ENCODE data around the gene FAM149B1.

The FAM149B1 gene

DNA sequence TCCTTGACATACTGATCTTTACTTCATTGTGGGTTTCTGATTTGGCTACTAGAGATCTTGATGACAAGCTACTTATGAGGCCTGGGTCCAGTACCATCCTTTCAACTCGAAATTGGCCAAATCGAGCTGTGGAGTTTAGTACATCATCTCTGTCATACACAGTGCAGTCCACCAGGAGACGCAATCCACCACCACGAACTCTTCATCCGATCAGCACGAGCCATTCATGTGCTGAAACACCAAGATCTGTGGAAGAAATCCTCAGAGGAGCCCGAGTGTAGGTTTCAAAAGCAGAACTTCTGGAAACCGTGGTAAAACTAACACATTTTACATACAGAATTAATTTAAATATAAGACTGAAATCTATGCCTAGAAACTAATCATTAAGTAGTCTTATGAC lies 65.0 kb downstream of the FAM149B1 start:
- no peak overlapping the region for H3K4me3 ChIP-seq (ENCODE audit: low read depth, low read length, poor library complexity, severe bottlenecking)
- H3K9me3 ChIP-seq (ENCODE audit: low read length), result no peaks in the 10 kb centered on the region
- no peaks in the 10 kb centered on the region for H3K9me2 ChIP-seq (ENCODE audit: low read depth, low read length)
- H3K27me3 ChIP-seq (ENCODE audit: insufficient read depth, low read length), result no peaks in the 10 kb centered on the region
- H3K79me2 ChIP-seq (ENCODE audit: insufficient read depth, low read length), result no peaks in the 10 kb centered on the region
- no peaks in the 10 kb centered on the region for H3K4me1 ChIP-seq (ENCODE audit: insufficient read depth, low read length, severe bottlenecking)
- H3K9ac ChIP-seq (ENCODE audit: low read length), result no peak overlapping the region
- H3F3A ChIP-seq (ENCODE audit: insufficient read depth, low read length), result no peaks in the 10 kb centered on the region
- H3K27ac ChIP-seq (ENCODE audit: low read depth, low read length, poor library complexity, severe bottlenecking), result no peak overlapping the region
- TF ChIP-seq, protein P1, sequence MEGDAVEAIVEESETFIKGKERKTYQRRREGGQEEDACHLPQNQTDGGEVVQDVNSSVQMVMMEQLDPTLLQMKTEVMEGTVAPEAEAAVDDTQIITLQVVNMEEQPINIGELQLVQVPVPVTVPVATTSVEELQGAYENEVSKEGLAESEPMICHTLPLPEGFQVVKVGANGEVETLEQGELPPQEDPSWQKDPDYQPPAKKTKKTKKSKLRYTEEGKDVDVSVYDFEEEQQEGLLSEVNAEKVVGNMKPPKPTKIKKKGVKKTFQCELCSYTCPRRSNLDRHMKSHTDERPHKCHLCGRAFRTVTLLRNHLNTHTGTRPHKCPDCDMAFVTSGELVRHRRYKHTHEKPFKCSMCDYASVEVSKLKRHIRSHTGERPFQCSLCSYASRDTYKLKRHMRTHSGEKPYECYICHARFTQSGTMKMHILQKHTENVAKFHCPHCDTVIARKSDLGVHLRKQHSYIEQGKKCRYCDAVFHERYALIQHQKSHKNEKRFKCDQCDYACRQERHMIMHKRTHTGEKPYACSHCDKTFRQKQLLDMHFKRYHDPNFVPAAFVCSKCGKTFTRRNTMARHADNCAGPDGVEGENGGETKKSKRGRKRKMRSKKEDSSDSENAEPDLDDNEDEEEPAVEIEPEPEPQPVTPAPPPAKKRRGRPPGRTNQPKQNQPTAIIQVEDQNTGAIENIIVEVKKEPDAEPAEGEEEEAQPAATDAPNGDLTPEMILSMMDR (IDR thresholded peaks at IDR 0.05; ENCODE audit: low read length), result peak; percentile 65
- no peak for TF ChIP-seq EZH2 (IDR thresholded peaks at IDR 0.05; ENCODE audit: borderline replicate concordance, low read length)
- H2AFZ ChIP-seq (ENCODE audit: low read length), result no peak overlapping the region
- H3K4me2 ChIP-seq (ENCODE audit: low read length), result no peak overlapping the region
- no peaks in the 10 kb centered on the region for H4K20me1 ChIP-seq (ENCODE audit: insufficient read depth, low read length)
- H3K36me3 ChIP-seq (ENCODE audit: insufficient read depth, low read length), result peaks cover 33% of the 10 kb centered on the region

DNA sequence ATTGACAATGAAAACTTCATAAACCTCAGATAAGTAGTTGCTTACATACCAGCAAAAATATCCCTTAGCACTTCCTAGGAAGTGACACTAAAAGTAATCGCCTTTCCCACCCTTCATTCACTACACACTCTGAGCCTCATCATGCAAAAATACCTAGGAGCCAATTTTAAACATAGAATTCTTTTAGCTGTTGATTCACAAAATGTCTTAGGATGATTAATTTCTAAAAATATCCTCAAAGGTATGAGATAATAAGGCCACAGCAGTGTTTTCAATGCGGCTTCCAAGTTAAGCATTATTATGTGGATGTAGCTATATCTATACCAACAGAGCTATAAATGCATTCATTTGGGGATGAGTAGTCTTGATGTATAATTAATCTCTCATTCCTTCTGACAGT lies 66.0 kb downstream of the FAM149B1 start:
- H3K36me3 ChIP-seq (ENCODE audit: insufficient read depth, low read length), result peaks cover 43% of the 10 kb centered on the region
- TF ChIP-seq, protein P1 (IDR thresholded peaks at IDR 0.05; ENCODE audit: low read length), result no peak
- no peak for TF ChIP-seq EZH2 (IDR thresholded peaks at IDR 0.05; ENCODE audit: borderline replicate concordance, low read length)

GRCh38 chr10:73234695-73235094 lies 66.8 kb downstream of the FAM149B1 start:
- Histone ChIP-seq H3K9me3 (ENCODE audit: low read length) (no peaks in the 10 kb centered on the region), H3K4me2 (ENCODE audit: low read length) (no peak overlapping the region), H3K36me3 (ENCODE audit: insufficient read depth, low read length) (peaks cover 51% of the 10 kb centered on the region), H3K4me3 (ENCODE audit: low read depth, low read length, poor library complexity, severe bottlenecking) (no peak overlapping the region), H3K4me1 (ENCODE audit: insufficient read depth, low read length, severe bottlenecking) (no peaks in the 10 kb centered on the region), H2AFZ (ENCODE audit: low read length) (no peak overlapping the region), H3F3A (ENCODE audit: insufficient read depth, low read length) (no peaks in the 10 kb centered on the region), H3K79me2 (ENCODE audit: insufficient read depth, low read length) (no peaks in the 10 kb centered on the region), H3K9me2 (ENCODE audit: low read depth, low read length) (no peaks in the 10 kb centered on the region), H3K27ac (ENCODE audit: low read depth, low read length, poor library complexity, severe bottlenecking) (no peak overlapping the region), H3K9ac (ENCODE audit: low read length) (no peak overlapping the region), H4K20me1 (ENCODE audit: insufficient read depth, low read length) (no peaks in the 10 kb centered on the region), H3K27me3 (ENCODE audit: insufficient read depth, low read length) (no peaks in the 10 kb centered on the region)
- TF ChIP-seq, protein P1 (IDR thresholded peaks at IDR 0.05; ENCODE audit: low read length), result no peak
- TF ChIP-seq EZH2 (IDR thresholded peaks at IDR 0.05; ENCODE audit: borderline replicate concordance, low read length), result no peak

More for the DNA sequence above, 66.0 kb downstream of the FAM149B1 start:
- no peaks in the 10 kb centered on the region for H3K79me2 ChIP-seq (ENCODE audit: insufficient read depth, low read length)
- H3K9ac ChIP-seq (ENCODE audit: low read length), result no peak overlapping the region
- no peaks in the 10 kb centered on the region for H3K27me3 ChIP-seq (ENCODE audit: insufficient read depth, low read length)
- no peaks in the 10 kb centered on the region for H3F3A ChIP-seq (ENCODE audit: insufficient read depth, low read length)
- H3K9me3 ChIP-seq (ENCODE audit: low read length), result no peaks in the 10 kb centered on the region
- H3K4me2 ChIP-seq (ENCODE audit: low read length), result no peak overlapping the region
- no peak overlapping the region for H3K4me3 ChIP-seq (ENCODE audit: low read depth, low read length, poor library complexity, severe bottlenecking)
- H3K4me1 ChIP-seq (ENCODE audit: insufficient read depth, low read length, severe bottlenecking), result no peaks in the 10 kb centered on the region
- H3K9me2 ChIP-seq (ENCODE audit: low read depth, low read length), result no peaks in the 10 kb centered on the region
- H2AFZ ChIP-seq (ENCODE audit: low read length), result no peak overlapping the region
- no peaks in the 10 kb centered on the region for H4K20me1 ChIP-seq (ENCODE audit: insufficient read depth, low read length)
- no peak overlapping the region for H3K27ac ChIP-seq (ENCODE audit: low read depth, low read length, poor library complexity, severe bottlenecking)
